ENCODE data around the gene CCDC154.

GRCh38 chr16:1460602-1461138 lies 16.3 kb upstream of the CCDC154 start:
- TF ChIP-seq CTCF (IDR thresholded peaks at IDR 0.05) (no peak), POLR2A (IDR thresholded peaks at IDR 0.05) (no peak)

Data from right lobe of liver (tissue), 4 donors.